ENCODE results near the gene MAN2C1. TPM values are rescaled to one million over a fixed set of nuclear protein-coding genes. Genes with fewer than 3 reads are reported as not detected.

The MAN2C1 gene
- total and polyA plus RNA-seq, 2 donors (not counting 1 experiment from before 2014, with no cell fraction given): 186 to 229 TPM

- Histone ChIP-seq H3K27me3 (replicated peaks in 1 of 4; ENCODE audit: control extremely low read depth in 1 of 4, control insufficient read depth in 3 of 4, insufficient read depth in 4 of 4, low read length in 3 of 4) (no peaks in the 10 kb centered on the region), H3K9ac (ENCODE audit: low read length) (no peak overlapping the region), H3K4me2 (replicated peaks; ENCODE audit: low read depth, low read length, poor library complexity, severe bottlenecking) (no peak overlapping the region), H3K4me3 (ENCODE audit: control extremely low read depth in 1 of 5, extremely low read depth in 1 of 5, insufficient read depth in 1 of 5, low read depth in 2 of 5, low read length in 4 of 5) (no peak overlapping the region), H3K9me3 (ENCODE audit: control extremely low read depth in 1 of 3, control insufficient read depth in 2 of 3, insufficient read depth in 1 of 3, low read length in 2 of 3) (peaks cover 0 to 4% (median 0%) of the 10 kb centered on the region in 3 donors), H3K27ac (ENCODE audit: low read length in 2 of 2) (no peak overlapping the region), H3K4me1 (ENCODE audit: control insufficient read depth in 2 of 2, insufficient read depth in 2 of 2, low read length in 2 of 2) (peaks cover 5 to 9% of the 10 kb centered on the region in 2 donors), H3K79me2 (ENCODE audit: control insufficient read depth, insufficient read depth, low read length) (no peaks in the 10 kb centered on the region), H4K20me1 (ENCODE audit: control insufficient read depth, insufficient read depth, low read length, poor library complexity, severe bottlenecking) (no peaks in the 10 kb centered on the region), H3K36me3 (replicated peaks in 1 of 2; ENCODE audit: control extremely low read depth in 1 of 2, control insufficient read depth in 1 of 2, extremely low read depth in 1 of 2, insufficient read depth in 2 of 2, low read length in 1 of 2) (peaks cover 0 to 8% of the 10 kb centered on the region in 2 experiments), H2AFZ (ENCODE audit: insufficient read depth, low read depth, low read length, poor library complexity, severe bottlenecking) (no peak overlapping the region)
- Mint-ChIP-seq H3K4me3 (no peak overlapping the region), H3K27ac (no peak overlapping the region), H3K9me3 (ENCODE audit: insufficient read depth) (no peaks in the 10 kb centered on the region), H3K27me3 (no peaks in the 10 kb centered on the region), H3K4me1 (peaks cover 16% of the 10 kb centered on the region)
- ChIA-PET POLR2A (no interaction called here), CTCF (interaction anchor here (0.7 kb wide), 1 partner anchor 447 kb away, joined by 5 read pairs; no protein-coding TSS in a partner anchor)
- 98% methylated on average over 6 of the region's 6 CpGs for WGBS (ENCODE audit: insufficient coverage)
- DNase-seq: no peak
- TF ChIP-seq CTCF (IDR thresholded peaks at IDR 0.05): no peak
- no peak for TF ChIP-seq EZH2 (IDR thresholded peaks at IDR 0.05; ENCODE audit: borderline replicate concordance, insufficient read depth, low read depth, low read length, poor library complexity, severe bottlenecking)
- ATAC-seq (ENCODE audit: low read depth): no peak
- intact Hi-C loops (cut with micrococcal nuclease): no loop called here
These were observed 26.2 kb downstream of the MAN2C1 start for GRCh38 chr15:75342221-75342620.

GRCh38 chr15:75339531-75340240, 28.7 kb downstream of the MAN2C1 start:
- no peaks in the 10 kb centered on the region for H4K20me1 ChIP-seq (ENCODE audit: control insufficient read depth, insufficient read depth, low read length, poor library complexity, severe bottlenecking)
- WGBS (ENCODE audit: insufficient coverage): 95% methylated on average over 13 of the region's 13 CpGs
- ATAC-seq (ENCODE audit: low read depth): no peak
- no peak overlapping the region for H3K9ac ChIP-seq (ENCODE audit: low read length)
- no peak for DNase-seq
- H3K27ac ChIP-seq (ENCODE audit: low read length in 2 of 2): no peak overlapping the region
- peaks cover 9 to 16% of the 10 kb centered on the region in 2 donors for H3K4me1 ChIP-seq (ENCODE audit: control insufficient read depth in 2 of 2, insufficient read depth in 2 of 2, low read length in 2 of 2)
- TF ChIP-seq CTCF (IDR thresholded peaks at IDR 0.05) (no peak), EZH2 (IDR thresholded peaks at IDR 0.05; ENCODE audit: borderline replicate concordance, insufficient read depth, low read depth, low read length, poor library complexity, severe bottlenecking) (no peak)
- H3K79me2 ChIP-seq (ENCODE audit: control insufficient read depth, insufficient read depth, low read length): no peaks in the 10 kb centered on the region
- no peaks in the 10 kb centered on the region for H3K9me3 Mint-ChIP-seq (ENCODE audit: insufficient read depth)
- H3K4me1 Mint-ChIP-seq: peaks cover 22% of the 10 kb centered on the region
- ChIA-PET CTCF (no interaction called here), POLR2A (interaction anchor here (0.6 to 0.7 kb wide), 2 partner anchors 8 to 443 kb away, joined by 5 to 7 read pairs; no protein-coding TSS in a partner anchor)
- H2AFZ ChIP-seq (ENCODE audit: insufficient read depth, low read depth, low read length, poor library complexity, severe bottlenecking): no peak overlapping the region
- no peak overlapping the region for H3K4me3 ChIP-seq (ENCODE audit: control extremely low read depth in 1 of 5, extremely low read depth in 1 of 5, insufficient read depth in 1 of 5, low read depth in 2 of 5, low read length in 4 of 5)
- no peaks in the 10 kb centered on the region for H3K27me3 ChIP-seq (replicated peaks in 1 of 4; ENCODE audit: control extremely low read depth in 1 of 4, control insufficient read depth in 3 of 4, insufficient read depth in 4 of 4, low read length in 3 of 4)
- intact Hi-C loops (cut with micrococcal nuclease): no loop called here
- peaks cover 0 to 8% of the 10 kb centered on the region in 2 experiments for H3K36me3 ChIP-seq (replicated peaks in 1 of 2; ENCODE audit: control extremely low read depth in 1 of 2, control insufficient read depth in 1 of 2, extremely low read depth in 1 of 2, insufficient read depth in 2 of 2, low read length in 1 of 2)
- H3K4me3 Mint-ChIP-seq: no peak overlapping the region
- no peak overlapping the region for H3K4me2 ChIP-seq (replicated peaks; ENCODE audit: low read depth, low read length, poor library complexity, severe bottlenecking)
- H3K9me3 ChIP-seq (ENCODE audit: control extremely low read depth in 1 of 3, control insufficient read depth in 2 of 3, insufficient read depth in 1 of 3, low read length in 2 of 3): peaks cover 0 to 3% (median 0%) of the 10 kb centered on the region in 3 donors
- no peak overlapping the region for H3K27ac Mint-ChIP-seq
- H3K27me3 Mint-ChIP-seq: no peaks in the 10 kb centered on the region

Data from B cell (primary cell).